Measurements from ENCODE around the gene AUTS2. TPM values are rescaled to one million over a fixed set of nuclear protein-coding genes. Genes with fewer than 3 reads are reported as not detected.

AUTS2 gene
- total and polyA plus RNA-seq, 4 donors, result 4.9 to 24.4 (median 7.0) TPM

DNA sequence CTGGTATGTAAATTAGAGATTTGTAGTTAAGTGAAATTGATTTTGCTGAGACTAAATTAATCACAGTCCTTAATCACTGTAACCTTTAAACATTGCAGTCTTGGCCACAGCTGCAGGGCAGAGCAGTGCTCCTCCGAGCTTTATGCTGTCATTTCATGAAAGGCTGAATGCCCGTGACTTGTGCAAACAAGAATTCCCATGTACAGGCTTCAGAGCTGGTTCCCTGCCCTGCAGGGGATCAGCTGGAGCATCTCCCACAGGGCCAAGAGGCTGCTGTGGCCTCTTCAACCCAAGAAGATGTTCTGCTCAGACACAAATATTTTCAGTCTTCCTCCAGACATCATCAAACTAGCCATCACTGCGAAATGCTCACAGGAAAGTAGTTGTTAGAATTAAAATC is 419.1 kb downstream of the AUTS2 start:
- H3K4me1 ChIP-seq (ENCODE audit: control insufficient read depth in 4 of 4, insufficient read depth in 4 of 4, low read length in 3 of 4), result no peaks in the 10 kb centered on the region
- WGBS, result 87% methylated on average over 3 of the region's 3 CpGs
- no peaks in the 10 kb centered on the region for H3K27me3 ChIP-seq (ENCODE audit: control insufficient read depth in 4 of 4, insufficient read depth in 4 of 4, low read length in 3 of 4)
- TF ChIP-seq YY1 (IDR thresholded peaks at IDR 0.05) (no peak), EGR1 (IDR thresholded peaks at IDR 0.05; ENCODE audit: low read depth in 2 of 2) (no peak), HNF4A (conservative IDR thresholded peaks at IDR 0.05) (no peak), JUND (IDR thresholded peaks at IDR 0.05) (no peak), RXRA (IDR thresholded peaks at IDR 0.05) (no peak), SP1 (IDR thresholded peaks at IDR 0.05) (no peak), NR2F2 (IDR thresholded peaks at IDR 0.05) (no peak), HNF4G (IDR thresholded peaks at IDR 0.05) (no peak), RAD21 (IDR thresholded peaks at IDR 0.05) (no peak), FOXA1 (IDR thresholded peaks at IDR 0.05) (no peak), FOXA2 (IDR thresholded peaks at IDR 0.05) (no peak)
- TF ChIP-seq, protein P1, sequence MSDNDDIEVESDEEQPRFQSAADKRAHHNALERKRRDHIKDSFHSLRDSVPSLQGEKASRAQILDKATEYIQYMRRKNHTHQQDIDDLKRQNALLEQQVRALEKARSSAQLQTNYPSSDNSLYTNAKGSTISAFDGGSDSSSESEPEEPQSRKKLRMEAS (IDR thresholded peaks at IDR 0.05), result no peak
- TF ChIP-seq, protein P2, sequence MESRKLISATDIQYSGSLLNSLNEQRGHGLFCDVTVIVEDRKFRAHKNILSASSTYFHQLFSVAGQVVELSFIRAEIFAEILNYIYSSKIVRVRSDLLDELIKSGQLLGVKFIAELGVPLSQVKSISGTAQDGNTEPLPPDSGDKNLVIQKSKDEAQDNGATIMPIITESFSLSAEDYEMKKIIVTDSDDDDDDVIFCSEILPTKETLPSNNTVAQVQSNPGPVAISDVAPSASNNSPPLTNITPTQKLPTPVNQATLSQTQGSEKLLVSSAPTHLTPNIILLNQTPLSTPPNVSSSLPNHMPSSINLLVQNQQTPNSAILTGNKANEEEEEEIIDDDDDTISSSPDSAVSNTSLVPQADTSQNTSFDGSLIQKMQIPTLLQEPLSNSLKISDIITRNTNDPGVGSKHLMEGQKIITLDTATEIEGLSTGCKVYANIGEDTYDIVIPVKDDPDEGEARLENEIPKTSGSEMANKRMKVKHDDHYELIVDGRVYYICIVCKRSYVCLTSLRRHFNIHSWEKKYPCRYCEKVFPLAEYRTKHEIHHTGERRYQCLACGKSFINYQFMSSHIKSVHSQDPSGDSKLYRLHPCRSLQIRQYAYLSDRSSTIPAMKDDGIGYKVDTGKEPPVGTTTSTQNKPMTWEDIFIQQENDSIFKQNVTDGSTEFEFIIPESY (IDR thresholded peaks at IDR 0.05), result no peak
- TF ChIP-seq, protein P3, sequence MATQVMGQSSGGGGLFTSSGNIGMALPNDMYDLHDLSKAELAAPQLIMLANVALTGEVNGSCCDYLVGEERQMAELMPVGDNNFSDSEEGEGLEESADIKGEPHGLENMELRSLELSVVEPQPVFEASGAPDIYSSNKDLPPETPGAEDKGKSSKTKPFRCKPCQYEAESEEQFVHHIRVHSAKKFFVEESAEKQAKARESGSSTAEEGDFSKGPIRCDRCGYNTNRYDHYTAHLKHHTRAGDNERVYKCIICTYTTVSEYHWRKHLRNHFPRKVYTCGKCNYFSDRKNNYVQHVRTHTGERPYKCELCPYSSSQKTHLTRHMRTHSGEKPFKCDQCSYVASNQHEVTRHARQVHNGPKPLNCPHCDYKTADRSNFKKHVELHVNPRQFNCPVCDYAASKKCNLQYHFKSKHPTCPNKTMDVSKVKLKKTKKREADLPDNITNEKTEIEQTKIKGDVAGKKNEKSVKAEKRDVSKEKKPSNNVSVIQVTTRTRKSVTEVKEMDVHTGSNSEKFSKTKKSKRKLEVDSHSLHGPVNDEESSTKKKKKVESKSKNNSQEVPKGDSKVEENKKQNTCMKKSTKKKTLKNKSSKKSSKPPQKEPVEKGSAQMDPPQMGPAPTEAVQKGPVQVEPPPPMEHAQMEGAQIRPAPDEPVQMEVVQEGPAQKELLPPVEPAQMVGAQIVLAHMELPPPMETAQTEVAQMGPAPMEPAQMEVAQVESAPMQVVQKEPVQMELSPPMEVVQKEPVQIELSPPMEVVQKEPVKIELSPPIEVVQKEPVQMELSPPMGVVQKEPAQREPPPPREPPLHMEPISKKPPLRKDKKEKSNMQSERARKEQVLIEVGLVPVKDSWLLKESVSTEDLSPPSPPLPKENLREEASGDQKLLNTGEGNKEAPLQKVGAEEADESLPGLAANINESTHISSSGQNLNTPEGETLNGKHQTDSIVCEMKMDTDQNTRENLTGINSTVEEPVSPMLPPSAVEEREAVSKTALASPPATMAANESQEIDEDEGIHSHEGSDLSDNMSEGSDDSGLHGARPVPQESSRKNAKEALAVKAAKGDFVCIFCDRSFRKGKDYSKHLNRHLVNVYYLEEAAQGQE (IDR thresholded peaks at IDR 0.05), result no peak
- TF ChIP-seq, protein P4, sequence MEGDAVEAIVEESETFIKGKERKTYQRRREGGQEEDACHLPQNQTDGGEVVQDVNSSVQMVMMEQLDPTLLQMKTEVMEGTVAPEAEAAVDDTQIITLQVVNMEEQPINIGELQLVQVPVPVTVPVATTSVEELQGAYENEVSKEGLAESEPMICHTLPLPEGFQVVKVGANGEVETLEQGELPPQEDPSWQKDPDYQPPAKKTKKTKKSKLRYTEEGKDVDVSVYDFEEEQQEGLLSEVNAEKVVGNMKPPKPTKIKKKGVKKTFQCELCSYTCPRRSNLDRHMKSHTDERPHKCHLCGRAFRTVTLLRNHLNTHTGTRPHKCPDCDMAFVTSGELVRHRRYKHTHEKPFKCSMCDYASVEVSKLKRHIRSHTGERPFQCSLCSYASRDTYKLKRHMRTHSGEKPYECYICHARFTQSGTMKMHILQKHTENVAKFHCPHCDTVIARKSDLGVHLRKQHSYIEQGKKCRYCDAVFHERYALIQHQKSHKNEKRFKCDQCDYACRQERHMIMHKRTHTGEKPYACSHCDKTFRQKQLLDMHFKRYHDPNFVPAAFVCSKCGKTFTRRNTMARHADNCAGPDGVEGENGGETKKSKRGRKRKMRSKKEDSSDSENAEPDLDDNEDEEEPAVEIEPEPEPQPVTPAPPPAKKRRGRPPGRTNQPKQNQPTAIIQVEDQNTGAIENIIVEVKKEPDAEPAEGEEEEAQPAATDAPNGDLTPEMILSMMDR (IDR thresholded peaks at IDR 0.05; ENCODE audit: low read depth, low read length, missing input control), result no peak
- TF ChIP-seq, protein P5, sequence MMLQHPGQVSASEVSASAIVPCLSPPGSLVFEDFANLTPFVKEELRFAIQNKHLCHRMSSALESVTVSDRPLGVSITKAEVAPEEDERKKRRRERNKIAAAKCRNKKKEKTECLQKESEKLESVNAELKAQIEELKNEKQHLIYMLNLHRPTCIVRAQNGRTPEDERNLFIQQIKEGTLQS (IDR thresholded peaks at IDR 0.05), result no peak
- DNase-seq (ENCODE audit: low spot score), result no peak
- no peak overlapping the region for H3K4me3 ChIP-seq (ENCODE audit: low read depth in 1 of 3, low read length in 3 of 3)
- no peak overlapping the region for H3K9ac ChIP-seq (ENCODE audit: low read depth in 1 of 2, low read length in 2 of 2)
- H3K9me3 ChIP-seq (ENCODE audit: control insufficient read depth in 4 of 4, low read length in 3 of 4), result no peaks in the 10 kb centered on the region
- no peak overlapping the region for H3K27ac ChIP-seq (ENCODE audit: low read depth in 1 of 2, low read length in 2 of 2)
- no peaks in the 10 kb centered on the region for H3K36me3 ChIP-seq (ENCODE audit: control insufficient read depth in 4 of 4, insufficient read depth in 3 of 4, low read depth in 1 of 4, low read length in 3 of 4)

DNA sequence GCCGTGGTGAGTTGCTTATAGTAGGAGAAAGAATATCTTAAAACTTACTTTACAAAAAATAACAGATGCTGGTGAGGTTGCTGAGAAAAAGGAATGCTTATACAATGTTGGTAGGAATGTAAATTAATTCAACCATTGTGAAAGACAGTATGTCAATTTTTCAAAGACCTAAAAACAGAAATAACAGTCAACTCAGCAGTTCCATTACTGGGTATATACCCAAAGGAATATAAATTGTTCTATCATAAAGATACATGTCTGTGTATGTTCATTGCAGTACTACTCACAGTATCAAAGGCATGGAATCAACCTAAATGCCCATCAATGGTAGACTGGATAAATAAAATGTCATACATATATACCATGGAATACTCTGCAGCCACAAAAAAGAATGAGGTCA is 420.4 kb downstream of the AUTS2 start:
- Histone ChIP-seq H3K9ac (ENCODE audit: low read depth in 1 of 2, low read length in 2 of 2) (no peak overlapping the region), H3K9me3 (ENCODE audit: control insufficient read depth in 4 of 4, low read length in 3 of 4) (no peaks in the 10 kb centered on the region), H3K27me3 (ENCODE audit: control insufficient read depth in 4 of 4, insufficient read depth in 4 of 4, low read length in 3 of 4) (no peaks in the 10 kb centered on the region), H3K4me1 (ENCODE audit: control insufficient read depth in 4 of 4, insufficient read depth in 4 of 4, low read length in 3 of 4) (no peaks in the 10 kb centered on the region), H3K27ac (ENCODE audit: low read depth in 1 of 2, low read length in 2 of 2) (no peak overlapping the region), H3K4me3 (ENCODE audit: low read depth in 1 of 3, low read length in 3 of 3) (no peak overlapping the region), H3K36me3 (ENCODE audit: control insufficient read depth in 4 of 4, insufficient read depth in 3 of 4, low read depth in 1 of 4, low read length in 3 of 4) (no peaks in the 10 kb centered on the region)
- no peak for DNase-seq (ENCODE audit: low spot score)
- 78% methylated on average over 1 of the region's 1 CpG for WGBS
- TF ChIP-seq, protein P3 (IDR thresholded peaks at IDR 0.05), result no peak
- TF ChIP-seq, protein P4 (IDR thresholded peaks at IDR 0.05; ENCODE audit: low read depth, low read length, missing input control), result no peak
- TF ChIP-seq, protein P1 (IDR thresholded peaks at IDR 0.05), result no peak
- TF ChIP-seq JUND (IDR thresholded peaks at IDR 0.05) (no peak), GABPA (IDR thresholded peaks at IDR 0.05 in 1 of 2, conservative IDR thresholded peaks at IDR 0.05 in 1 of 2) (no peak), NR2F2 (IDR thresholded peaks at IDR 0.05) (no peak), RXRA (IDR thresholded peaks at IDR 0.05) (no peak), HNF4A (conservative IDR thresholded peaks at IDR 0.05) (no peak)
